ENCODE results near the gene MYT1. TPM values are rescaled to one million over a fixed set of nuclear protein-coding genes. Genes with fewer than 3 reads are reported as not detected.

Gene MYT1
- total RNA-seq, 1 donor from 2014 or later: 0.34 TPM

DNA sequence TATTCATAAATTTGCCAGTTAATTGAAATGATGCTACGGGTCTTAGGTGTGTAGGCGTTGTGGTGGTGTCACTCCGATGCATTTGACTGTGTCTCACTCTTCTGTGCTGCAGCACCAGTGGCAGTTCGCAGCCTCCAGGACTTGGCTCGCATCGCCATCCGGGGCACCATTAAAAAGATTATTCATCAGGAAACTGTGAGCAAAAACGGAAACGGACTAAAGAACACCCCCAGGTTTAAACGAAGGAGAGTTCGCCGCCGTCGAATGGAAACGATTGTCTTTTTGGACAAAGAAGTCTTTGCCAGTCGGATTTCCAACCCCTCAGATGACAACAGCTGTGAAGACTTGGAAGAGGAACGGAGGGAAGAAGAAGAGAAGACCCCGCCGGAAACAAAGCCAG is 108.9 kb downstream of the MYT1 start:
- Mint-ChIP-seq H3K36me3 (peaks cover 40% of the 10 kb centered on the region), H3K9me3 (peaks cover 3% of the 10 kb centered on the region), H3K27ac (no peak overlapping the region), H3K27me3 (ENCODE audit: low read depth) (no peaks in the 10 kb centered on the region), H3K4me1 (no peaks in the 10 kb centered on the region), H3K4me3 (no peak overlapping the region)
- TF ChIP-seq, protein P1, sequence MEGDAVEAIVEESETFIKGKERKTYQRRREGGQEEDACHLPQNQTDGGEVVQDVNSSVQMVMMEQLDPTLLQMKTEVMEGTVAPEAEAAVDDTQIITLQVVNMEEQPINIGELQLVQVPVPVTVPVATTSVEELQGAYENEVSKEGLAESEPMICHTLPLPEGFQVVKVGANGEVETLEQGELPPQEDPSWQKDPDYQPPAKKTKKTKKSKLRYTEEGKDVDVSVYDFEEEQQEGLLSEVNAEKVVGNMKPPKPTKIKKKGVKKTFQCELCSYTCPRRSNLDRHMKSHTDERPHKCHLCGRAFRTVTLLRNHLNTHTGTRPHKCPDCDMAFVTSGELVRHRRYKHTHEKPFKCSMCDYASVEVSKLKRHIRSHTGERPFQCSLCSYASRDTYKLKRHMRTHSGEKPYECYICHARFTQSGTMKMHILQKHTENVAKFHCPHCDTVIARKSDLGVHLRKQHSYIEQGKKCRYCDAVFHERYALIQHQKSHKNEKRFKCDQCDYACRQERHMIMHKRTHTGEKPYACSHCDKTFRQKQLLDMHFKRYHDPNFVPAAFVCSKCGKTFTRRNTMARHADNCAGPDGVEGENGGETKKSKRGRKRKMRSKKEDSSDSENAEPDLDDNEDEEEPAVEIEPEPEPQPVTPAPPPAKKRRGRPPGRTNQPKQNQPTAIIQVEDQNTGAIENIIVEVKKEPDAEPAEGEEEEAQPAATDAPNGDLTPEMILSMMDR (IDR thresholded peaks at IDR 0.05; ENCODE audit: unreplicated experiment): no peak
- no peak for DNase-seq (ENCODE audit: low spot score in 2 of 2, unreplicated experiment in 2 of 2)

DNA sequence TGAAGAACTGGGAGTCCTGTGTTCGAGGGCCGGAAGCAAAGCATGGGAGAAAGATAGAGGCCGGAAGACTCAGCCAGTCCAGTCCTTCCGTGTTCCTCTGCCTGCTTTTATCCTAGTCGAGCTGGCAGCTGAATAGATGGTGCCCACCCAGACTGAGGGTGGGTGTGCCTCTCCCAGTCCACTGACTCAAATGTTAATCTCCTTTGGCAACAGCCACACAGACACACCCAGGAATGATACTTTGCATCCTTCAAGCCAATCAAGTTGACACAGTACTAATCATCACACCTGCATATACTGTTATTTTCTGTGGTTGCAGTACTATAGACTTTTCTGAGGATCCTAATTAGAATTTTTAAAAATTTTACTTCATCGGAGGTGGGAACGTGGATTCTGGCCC is 112.6 kb downstream of the MYT1 start:
- H3K4me3 Mint-ChIP-seq: no peak overlapping the region
- no peak for DNase-seq (ENCODE audit: low spot score in 2 of 2, unreplicated experiment in 2 of 2)
- peaks cover 2% of the 10 kb centered on the region for H3K27me3 Mint-ChIP-seq (ENCODE audit: low read depth)
- TF ChIP-seq, protein P1 (IDR thresholded peaks at IDR 0.05; ENCODE audit: unreplicated experiment): no peak
- H3K27ac Mint-ChIP-seq: no peak overlapping the region
- peaks cover 16% of the 10 kb centered on the region for H3K36me3 Mint-ChIP-seq
- H3K4me1 Mint-ChIP-seq: no peaks in the 10 kb centered on the region
- no peaks in the 10 kb centered on the region for H3K9me3 Mint-ChIP-seq

DNA sequence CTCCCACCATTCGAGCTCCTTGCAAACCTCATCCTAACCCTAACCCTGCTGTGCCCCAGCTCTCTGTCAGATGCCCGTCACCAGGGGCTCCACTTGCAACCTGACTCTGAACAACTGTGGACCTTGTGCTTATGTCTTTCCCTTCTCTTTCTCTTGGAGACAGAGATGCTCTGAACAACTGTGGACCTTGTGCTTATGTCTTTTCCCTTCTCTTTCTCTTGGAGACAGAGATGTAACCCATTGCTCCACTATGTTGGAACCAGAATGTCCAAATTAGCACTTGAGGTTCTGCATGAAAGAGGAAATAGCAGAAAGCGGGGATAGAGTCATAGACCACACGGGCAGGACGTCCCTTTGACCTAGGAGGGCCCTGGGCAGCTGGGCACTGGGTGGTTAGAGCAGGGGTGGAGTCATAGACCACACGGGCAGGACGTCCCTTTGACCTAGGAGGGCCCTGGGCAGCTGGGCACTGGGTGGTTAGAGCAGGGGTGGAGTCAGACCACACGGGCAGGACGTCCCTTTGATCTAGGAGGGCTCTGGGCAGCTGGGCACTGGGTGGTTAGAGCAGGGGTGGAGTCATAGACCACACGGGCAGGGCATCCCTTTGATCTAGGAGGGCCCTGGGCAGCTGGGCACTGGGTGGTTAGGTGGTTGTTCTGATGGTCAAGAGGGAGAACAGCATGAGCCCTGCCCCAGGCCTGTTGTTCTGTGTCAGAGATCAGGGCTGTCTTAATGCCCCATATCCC is 113.5 kb downstream of the MYT1 start:
- TF ChIP-seq, protein P1 (IDR thresholded peaks at IDR 0.05; ENCODE audit: unreplicated experiment): no peak
- H3K36me3 Mint-ChIP-seq: peaks cover 15% of the 10 kb centered on the region
- no peaks in the 10 kb centered on the region for H3K4me1 Mint-ChIP-seq
- no peak overlapping the region for H3K27ac Mint-ChIP-seq
- H3K4me3 Mint-ChIP-seq: no peak overlapping the region
- H3K27me3 Mint-ChIP-seq (ENCODE audit: low read depth): peaks cover 3% of the 10 kb centered on the region
- no peaks in the 10 kb centered on the region for H3K9me3 Mint-ChIP-seq
- no peak for DNase-seq (ENCODE audit: low spot score in 2 of 2, unreplicated experiment in 2 of 2)

DNA sequence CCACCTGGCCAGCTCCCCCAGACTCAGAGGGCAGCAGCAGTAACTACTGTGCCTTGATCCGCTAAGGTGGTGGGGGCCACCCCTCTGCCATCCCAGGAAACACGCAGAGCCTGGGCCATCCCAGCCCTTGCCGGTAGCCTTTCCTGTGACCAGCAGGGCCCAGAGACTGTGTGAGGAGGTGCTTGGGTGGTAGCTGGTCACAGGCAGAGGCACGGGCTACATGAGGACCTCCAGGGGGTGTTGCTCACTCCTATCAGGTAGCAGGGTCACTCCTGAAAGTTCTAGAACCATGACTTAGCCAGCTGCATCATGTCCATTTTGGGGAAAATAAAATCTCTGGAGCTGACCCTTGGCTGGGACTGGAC is 114.0 kb downstream of the MYT1 start:
- Mint-ChIP-seq H3K4me1 (no peaks in the 10 kb centered on the region), H3K27me3 (ENCODE audit: low read depth) (peaks cover 3% of the 10 kb centered on the region), H3K9me3 (no peaks in the 10 kb centered on the region), H3K4me3 (no peak overlapping the region), H3K36me3 (peaks cover 11% of the 10 kb centered on the region), H3K27ac (no peak overlapping the region)
- TF ChIP-seq, protein P1 (IDR thresholded peaks at IDR 0.05; ENCODE audit: unreplicated experiment): no peak
- no peak for DNase-seq (ENCODE audit: low spot score in 2 of 2, unreplicated experiment in 2 of 2)

DNA sequence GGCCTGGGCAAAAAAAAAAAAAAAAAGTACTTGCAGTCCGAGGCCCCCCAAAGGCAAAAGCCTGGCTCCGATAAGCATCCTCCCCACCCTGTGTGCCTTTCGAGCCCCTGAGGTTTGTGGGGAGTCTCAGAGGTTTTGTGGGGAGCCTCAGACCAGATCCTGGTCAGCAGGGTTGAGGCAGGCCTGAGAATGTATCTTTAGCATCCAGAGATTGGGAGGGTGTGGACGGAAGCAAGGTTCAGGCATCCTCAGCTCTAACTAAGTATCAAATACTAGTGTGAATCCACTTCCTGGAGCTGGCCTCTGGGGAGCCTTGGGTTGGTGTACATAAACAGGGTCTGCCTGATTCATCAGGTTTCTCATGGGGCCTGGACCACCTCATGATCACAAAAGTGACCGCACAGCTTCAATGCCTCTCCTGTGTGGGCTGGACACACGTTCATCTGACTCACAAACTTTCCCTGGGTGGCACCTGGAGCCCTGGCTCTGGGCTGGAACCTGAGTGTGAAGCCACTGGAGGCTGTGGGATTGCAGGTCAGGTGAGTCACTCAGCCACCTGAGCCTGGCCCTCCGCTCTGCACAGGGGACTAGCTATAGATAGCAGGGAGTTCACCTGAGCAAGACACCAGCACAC is 115.7 kb downstream of the MYT1 start:
- H3K27ac Mint-ChIP-seq: no peak overlapping the region
- no peaks in the 10 kb centered on the region for H3K9me3 Mint-ChIP-seq
- peaks cover 3% of the 10 kb centered on the region for H3K27me3 Mint-ChIP-seq (ENCODE audit: low read depth)

More for the DNA sequence above, 115.7 kb downstream of the MYT1 start:
- H3K4me3 Mint-ChIP-seq: no peak overlapping the region
- TF ChIP-seq, protein P1 (IDR thresholded peaks at IDR 0.05; ENCODE audit: unreplicated experiment): no peak
- no peak for DNase-seq (ENCODE audit: low spot score in 2 of 2, unreplicated experiment in 2 of 2)
- H3K4me1 Mint-ChIP-seq: no peaks in the 10 kb centered on the region
- H3K36me3 Mint-ChIP-seq: peaks cover 3% of the 10 kb centered on the region
